Muscle of back (tissue), 11 donors: ENCODE measurements around the gene AFDN. TPM values are rescaled to one million over a fixed set of nuclear protein-coding genes. Genes with fewer than 3 reads are reported as not detected.

Source experiments
- DNase-seq, 3 donors: peaks; one replicate each; pipeline versions ENCODE4 v3.0.0 to v3.0.0-alpha.2; 2013
- polyA plus RNA-seq, 10 donors: library from polyadenylated mRNA; unstranded; fragments of 120-200 nt; gene quantifications; one replicate each; pipeline ENCODE4 v1.2.1, GENCODE V29; 2013; ENCODE audit not compliant: insufficient read length in 10 of 10

Gene AFDN
- polyA plus RNA-seq, 10 donors = 24.4 to 63.8 (median 43.0) TPM

- no peak for DNase-seq
These were observed 192.0 kb downstream of the AFDN start for GRCh38 chr6:168018664-168019063.

GRCh38 chr6:168020242-168020641 lies 193.5 kb downstream of the AFDN start:
- DNase-seq = no peak

DNA sequence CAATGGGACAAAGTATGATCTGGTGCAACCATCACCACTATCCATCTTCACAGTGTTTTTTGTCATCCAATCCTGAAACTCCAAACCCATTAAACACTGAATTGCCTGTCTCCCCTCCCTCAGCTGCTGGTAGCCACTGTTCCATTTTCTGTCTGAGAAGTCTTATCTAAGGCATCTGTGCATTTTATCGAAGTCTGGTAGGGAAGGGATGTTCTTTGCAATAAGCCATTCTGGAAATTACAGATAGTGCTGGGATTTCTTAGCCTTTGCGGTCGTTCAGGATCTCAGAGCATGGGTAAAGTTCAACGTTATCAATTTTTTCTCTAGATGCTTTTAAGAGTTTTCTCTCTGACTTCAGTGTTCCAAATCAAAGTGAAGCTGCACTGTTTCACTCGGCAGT lies 194.9 kb downstream of the AFDN start:
- no peak for DNase-seq

Other genes starting within 250 kb of the AFDN start
- 1 to 10 TPM in 1 of 10 donors, under 1 TPM in 9; 0.37 to 2.0 (median 0.80) TPM for gene KIF25, start 170.8 kb downstream of the AFDN start, polyA plus RNA-seq